Activated CD4-positive, alpha-beta T cell treated with anti-CD3 and anti-CD28 coated beads for 48 hours (primary cell): ENCODE results near the gene PAOX.
A peak's percentile ranks its signal among the peaks of the same experiment; 100 is the strongest.

Experiments
- DNase-seq: peaks from one replicate; pipeline ENCODE4 v3.0.0-alpha.2; 2020

The PAOX gene

GRCh38 chr10:133350283-133350949 lies 28.6 kb upstream of the PAOX start:
- no peak for DNase-seq

DNA sequence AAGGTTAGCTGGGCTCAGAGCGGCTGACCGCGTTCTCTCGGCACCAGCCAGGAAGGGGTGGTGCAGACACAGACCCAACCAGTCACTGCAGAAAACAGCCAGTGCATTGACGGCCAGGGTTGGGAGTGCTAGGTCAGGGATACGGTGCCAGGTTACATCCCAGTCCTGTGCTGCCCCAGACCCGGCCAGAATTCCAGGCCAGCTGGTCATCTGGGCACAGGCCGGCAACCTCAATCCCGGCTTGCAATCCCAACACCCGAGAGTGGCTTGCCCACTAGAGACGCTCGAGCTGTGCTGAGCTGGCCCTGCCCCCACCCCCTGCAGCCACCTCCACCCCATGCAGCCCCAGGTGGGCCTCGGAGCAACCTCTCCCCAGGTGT lies 28.1 kb upstream of the PAOX start:
- no peak for DNase-seq

- DNase-seq: no peak
Observed at GRCh38 chr10:133351408-133352318, 27.4 kb upstream of the PAOX start.

DNA sequence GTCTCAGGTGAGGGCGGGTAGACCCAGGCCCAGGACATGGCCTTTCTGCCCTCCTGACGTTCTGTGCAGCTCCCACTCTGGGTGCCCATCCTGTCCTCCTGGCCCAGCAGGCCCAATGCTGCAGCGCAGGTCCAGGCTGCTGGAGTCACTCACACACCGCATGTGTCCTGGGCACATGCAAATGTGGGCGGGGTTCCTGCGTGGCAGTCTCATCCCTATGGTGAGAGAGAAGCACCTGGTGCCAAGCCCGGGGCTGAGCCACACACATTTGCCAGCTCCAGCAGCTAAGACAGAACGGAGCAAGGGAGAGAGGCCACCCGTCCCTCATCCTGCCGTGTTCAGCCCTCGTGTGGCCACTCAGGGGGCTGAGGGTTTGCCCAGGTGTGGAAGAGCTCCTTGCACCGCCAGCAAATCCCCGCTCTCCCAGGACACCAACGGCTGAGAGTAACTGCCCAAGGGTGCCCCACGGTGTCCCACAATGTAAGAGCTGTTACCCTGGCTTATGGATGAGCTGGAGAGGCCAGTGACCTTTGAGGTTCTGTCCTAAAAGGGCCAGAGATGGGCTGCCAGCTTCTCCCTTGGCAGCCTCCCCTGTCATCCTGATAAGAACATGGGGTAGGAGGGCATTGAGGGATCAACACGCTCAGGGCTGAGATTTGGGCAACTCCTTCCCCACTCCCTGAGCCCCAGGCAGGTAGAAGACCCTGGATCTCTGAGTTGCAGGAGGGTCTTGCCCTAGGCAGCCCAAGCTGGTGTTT lies 25.7 kb upstream of the PAOX start:
- no peak for DNase-seq

DNA sequence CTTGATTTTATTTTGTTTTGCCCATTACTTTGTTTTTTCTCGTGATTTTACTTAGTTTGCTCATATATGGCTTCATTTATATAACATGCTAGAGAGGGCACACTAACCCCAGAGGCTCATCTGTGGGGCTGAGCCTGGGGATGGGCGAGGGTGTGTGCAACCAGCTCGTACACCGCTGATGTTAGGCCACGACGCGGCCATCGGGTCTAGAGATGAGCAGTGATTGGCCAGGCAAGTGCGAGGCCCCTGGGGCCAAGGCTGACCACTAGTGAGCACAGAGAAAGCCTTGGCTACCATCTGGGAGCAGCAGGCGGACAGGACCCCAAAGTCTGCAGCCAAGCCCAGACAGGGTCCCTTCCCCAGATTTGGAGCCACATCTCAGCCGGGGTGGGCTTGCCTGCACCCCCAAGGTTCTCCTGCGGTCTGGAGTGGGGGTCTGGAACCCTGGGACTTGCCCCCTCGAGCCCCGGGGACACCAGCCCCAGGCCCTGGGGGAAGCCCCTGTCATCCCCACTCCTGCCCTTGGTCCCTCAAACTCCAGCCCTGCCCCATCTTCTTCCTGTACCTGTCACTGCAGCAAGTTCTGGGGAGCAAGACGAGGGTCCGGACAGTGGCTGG lies 25.0 kb upstream of the PAOX start:
- no peak for DNase-seq

- DNase-seq: no peak
Observed at GRCh38 chr10:133354672-133355240, 24.3 kb upstream of the PAOX start.

DNA sequence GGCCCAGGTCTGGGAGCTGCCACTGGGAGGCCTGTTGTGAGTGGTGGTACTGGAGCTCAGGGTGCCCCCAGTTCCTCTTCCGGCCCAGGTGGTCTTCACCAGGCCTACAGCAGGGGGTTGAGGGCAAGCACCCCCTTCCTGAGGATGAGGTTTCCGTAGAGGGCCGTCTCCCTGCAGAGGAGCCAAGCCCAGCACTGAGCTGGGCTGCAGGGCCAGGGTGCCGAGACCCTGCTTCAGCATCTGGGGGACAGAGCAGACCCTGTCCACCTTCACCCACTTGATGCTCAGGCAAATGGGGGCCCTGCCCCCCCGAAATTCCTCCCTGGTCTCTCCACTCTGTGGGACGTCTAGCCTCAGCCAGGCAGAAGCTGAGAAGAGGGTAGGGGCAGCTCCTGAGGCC lies 23.8 kb upstream of the PAOX start:
- DNase-seq: no peak

DNA sequence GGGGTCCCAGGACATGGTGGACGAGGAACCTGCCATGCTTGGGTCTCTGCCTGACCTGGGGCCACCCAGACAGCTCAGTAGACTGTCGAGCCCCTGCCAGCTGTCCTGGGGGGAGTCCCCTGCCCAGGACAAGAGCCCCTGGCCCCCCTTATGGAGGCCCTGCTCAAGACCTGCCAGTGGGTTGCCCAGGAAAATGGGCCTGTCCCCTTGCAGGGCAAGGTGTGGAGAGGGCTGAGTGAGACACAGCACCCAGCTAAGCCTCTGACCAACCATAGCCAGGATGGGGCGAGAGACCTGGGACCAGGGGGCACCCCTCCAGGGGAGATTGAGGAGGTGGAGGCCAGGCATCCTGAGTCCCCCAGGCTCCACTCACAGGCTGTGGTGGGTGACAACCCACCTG lies 23.1 kb upstream of the PAOX start:
- no peak for DNase-seq

DNA sequence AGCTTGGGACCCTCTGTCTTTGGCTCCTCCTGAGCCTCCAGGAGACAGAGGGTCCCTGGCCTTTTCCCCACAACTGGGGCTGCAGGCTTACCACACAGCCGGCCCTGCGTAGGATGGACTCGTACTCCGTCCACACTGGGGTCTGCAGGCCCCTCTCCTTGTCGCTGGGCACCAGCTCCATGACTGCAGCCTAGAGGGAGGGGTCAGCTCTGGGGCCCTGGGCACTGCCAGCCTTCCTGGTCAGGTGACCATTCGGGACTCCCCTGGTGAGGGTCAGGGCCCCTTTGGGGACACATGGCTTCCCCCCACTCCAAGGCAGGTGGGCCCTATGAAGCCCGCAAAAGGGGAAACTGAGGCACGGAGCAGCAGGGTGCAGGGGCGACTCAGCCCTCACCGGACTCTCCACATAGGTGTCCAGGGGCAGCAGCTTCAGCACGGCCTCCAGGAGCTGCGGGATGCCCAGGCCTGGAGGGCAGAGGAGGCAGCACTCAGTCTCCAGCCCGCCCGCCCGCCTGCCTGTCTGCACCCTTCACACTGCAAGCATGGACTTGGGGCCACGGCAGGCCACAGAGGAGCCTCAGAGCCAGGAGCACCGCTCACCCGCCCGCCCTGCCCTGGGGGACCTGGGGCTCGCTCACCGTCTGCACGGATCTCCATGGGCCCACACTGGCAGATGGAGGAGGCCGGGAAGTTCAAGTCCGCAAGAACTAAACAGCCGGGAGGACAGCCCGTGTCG lies 22.3 kb upstream of the PAOX start:
- DNase-seq: no peak

DNA sequence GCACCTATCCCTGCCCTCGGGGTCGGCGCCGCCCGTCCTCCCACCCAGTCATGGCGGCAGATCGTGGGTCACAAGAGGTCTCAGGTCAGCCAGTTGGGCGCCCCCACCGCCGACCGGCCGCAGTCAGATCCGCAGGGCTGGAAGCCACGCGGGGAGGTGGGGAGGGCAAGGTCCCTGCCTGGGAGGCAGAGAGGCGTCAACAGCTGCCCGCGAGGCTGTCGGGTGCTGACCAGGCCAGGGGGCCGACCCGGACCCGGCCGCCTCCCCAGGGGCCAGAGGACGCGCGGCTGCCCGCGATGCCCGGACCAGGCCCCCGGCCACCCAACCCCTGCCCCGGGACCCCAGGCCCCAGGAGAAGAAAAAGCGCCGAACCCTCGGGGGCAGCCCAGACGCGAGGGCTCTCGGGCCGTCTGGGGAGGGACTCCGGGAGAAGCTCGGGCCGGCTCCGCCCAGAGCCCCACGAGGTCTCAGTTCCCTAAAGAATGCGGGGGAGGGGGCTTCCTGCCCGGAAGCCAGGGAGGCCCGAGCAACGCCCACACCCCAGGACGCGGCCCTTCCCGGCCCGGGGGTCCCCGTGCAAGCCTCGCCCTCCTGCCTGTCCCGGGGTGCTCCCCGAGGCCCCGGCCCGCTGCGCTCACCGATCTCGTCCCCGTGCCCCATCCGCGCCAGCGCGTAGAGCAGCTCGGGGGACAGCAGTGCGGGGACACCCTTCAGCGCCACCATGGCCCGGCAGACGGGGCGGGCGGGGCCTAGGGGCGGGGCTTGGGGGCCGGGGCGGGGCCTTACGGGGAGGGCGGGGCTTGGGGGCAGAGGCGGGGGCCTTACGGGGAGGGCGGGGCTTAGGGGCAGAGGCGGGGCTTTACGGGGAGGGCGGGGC lies 21.5 kb upstream of the PAOX start, which contains the start of gene FUOM:
FUOM (minus strand) TSS at position 735 of the 877 bp plus-strand sequence; CDS start at position 723, 12 bp downstream.
- peak; percentile 82 for DNase-seq

- DNase-seq: no peak
Observed at GRCh38 chr10:133358162-133358924, 20.7 kb upstream of the PAOX start.

- DNase-seq: no peak
Observed at GRCh38 chr10:133358925-133359310, 20.1 kb upstream of the PAOX start.

- no peak for DNase-seq
Observed at GRCh38 chr10:133359554-133359971, 19.5 kb upstream of the PAOX start.

DNA sequence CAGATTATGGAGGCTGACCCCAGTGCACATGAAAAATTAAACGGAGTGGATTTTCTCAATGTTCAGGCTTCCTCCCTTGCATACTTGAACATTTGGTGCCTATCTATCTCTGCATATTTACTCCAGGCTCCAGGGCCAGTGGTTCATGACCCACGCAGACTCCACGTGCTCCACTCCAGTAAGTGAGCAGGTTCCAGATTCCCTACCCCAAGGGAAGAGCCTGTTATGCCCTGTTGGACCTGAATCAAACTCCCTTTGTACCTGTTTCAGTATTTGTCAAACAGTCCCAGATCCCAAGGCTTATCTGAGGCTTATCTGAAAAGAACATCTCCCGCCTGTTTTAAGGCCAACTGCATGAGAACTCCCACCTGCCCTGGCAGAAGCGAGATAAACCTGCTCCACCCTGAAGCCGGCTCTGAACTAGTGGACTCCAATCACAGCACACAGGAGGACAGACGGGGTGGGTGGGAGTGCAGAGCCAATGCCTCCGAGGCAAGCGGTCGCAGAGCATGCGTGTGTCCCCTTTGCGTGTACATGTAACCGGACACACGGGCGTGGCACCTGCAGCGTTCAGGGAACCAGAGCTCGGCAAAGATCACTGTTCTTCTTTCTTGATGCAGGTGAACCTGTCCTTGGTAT lies 19.0 kb upstream of the PAOX start:
- no peak for DNase-seq

DNA sequence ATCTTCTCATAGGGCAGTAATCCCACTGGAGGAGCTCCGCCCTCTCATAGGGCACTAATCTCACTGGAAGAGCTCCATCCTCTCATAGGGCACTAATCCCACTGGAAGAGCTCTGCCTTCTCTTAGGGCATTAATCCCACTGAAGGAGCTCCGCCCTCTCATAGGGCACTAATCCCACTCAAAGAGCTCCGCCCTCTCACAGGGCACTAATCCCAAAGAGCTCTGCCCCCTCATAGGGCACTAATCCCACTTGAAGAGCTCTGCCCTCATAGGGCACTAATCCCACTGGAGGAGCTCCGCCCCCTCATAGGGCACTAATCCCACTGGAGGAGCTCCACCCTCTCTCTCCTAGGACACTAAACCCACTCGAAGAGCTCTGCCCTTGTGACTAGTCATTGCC lies 17.8 kb upstream of the PAOX start:
- no peak for DNase-seq

- DNase-seq: no peak
Observed at GRCh38 chr10:133361773-133362441, 17.2 kb upstream of the PAOX start.

GRCh38 chr10:133362846-133363245 lies 16.2 kb upstream of the PAOX start:
- no peak for DNase-seq

DNA sequence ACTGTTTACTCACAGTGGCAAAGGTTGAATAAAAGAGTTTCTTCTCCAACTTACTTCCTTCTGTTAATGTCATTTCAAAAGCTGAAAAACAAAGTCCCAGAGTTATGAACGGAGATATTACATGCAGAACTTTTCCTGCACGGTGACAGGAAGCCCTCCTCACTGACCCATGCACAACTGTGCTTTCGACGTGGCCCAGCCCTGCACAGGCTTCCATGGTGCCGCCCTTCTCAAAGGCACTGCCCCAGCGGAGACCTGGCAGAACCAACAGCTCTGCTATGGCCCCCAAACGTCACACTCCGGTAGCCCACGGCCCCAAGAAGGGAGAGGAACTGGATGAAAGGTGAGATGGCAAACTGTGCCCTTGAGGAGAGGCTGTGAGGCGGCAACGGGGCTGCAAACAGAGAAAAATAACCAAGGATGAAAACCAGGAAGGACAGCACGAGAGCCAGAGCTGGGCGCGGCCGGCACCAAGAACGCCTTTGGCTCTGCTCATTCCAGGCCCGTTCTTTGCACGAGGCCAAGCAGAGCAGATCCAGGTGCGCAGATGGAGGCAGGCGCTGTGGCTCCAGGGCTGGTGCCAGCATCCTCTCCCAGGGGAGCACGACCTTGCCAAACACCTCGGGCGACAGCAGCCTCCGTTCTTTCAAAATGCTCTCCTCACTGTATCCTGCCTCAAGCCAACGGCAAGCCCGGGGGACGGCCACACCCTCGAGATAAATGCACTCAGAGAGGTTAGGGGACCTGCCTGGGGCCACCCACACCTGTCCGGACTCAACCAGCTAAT lies 14.2 kb upstream of the PAOX start:
- DNase-seq: no peak
